ENCODE measurements around the gene SLC35E1. TPM values are rescaled to one million over a fixed set of nuclear protein-coding genes. Genes with fewer than 3 reads are reported as not detected.

SLC35E1 gene
- polyA plus RNA-seq, 1 experiment, result 55.6 TPM

DNA sequence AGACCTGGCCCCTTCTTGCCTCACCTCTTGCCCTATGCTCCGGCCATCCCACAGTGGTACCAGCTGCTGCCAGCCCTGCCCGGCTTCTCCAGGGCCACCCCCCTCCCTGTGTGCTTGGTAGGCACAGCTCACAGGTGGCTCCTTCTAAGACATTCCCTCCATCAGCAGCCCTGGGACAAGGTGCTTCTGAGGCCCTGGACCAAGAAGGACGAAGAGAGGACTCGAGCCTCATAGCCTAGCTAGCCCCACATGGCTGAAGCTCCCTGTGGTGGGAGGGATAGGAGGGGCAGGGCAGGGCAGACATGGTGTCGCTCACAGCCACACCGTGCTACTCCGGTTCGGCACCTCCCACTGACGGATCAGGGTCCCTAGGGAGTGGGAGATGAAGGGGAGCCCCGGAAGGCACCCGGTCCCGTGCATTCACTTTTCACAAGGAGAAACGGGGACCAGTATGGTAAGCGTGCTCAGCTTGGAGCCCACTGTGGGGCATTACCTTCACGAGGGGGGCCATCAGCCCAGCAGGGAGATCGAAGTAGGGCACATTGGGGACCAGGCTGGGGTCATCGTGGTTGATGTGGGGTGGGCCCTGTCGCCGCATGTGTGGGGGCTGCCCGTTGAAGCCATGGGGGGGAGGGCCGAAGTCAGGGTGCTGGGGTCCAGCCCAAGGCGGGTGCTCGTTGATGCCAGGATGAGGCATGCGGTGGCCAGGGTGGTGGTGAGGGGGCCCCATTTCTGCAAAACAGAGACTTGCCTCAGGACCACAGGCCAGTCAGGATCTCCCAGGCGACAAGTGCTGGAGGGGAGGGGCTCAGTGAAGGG is 49.4 kb downstream of the SLC35E1 start:
- ChIA-PET CTCF (no interaction called here), POLR2A (no interaction called here)
- Histone ChIP-seq H3K36me3 (ENCODE audit: control insufficient read depth, insufficient read depth, low read length) (peaks cover 69% of the 10 kb centered on the region), H3K4me3 (ENCODE audit: low read depth, low read length) (no peak overlapping the region), H3K27me3 (ENCODE audit: control insufficient read depth, insufficient read depth, low read length) (no peaks in the 10 kb centered on the region)
- TF ChIP-seq CTCF (IDR thresholded peaks at IDR 0.05; ENCODE audit: insufficient read depth, low read depth, low read length), result no peak
- DNase-seq (ENCODE audit: low read depth), result no peak

GRCh38 chr19:16521715-16522289 is 50.4 kb downstream of the SLC35E1 start:
- Histone ChIP-seq H3K36me3 (ENCODE audit: control insufficient read depth, insufficient read depth, low read length) (peaks cover 68% of the 10 kb centered on the region), H3K4me3 (ENCODE audit: low read depth, low read length) (no peak overlapping the region), H3K27me3 (ENCODE audit: control insufficient read depth, insufficient read depth, low read length) (no peaks in the 10 kb centered on the region)
- TF ChIP-seq CTCF (IDR thresholded peaks at IDR 0.05; ENCODE audit: insufficient read depth, low read depth, low read length), result no peak
- DNase-seq (ENCODE audit: low read depth), result no peak
- ChIA-PET CTCF (no interaction called here), POLR2A (no interaction called here)

- Histone ChIP-seq H3K36me3 (ENCODE audit: control insufficient read depth, insufficient read depth, low read length) (peaks cover 69% of the 10 kb centered on the region), H3K27me3 (ENCODE audit: control insufficient read depth, insufficient read depth, low read length) (no peaks in the 10 kb centered on the region), H3K4me3 (ENCODE audit: low read depth, low read length) (no peak overlapping the region)
- CTCF ChIA-PET, result no interaction called here
- POLR2A ChIA-PET, result no interaction called here
- no peak for TF ChIP-seq CTCF (IDR thresholded peaks at IDR 0.05; ENCODE audit: insufficient read depth, low read depth, low read length)
- DNase-seq (ENCODE audit: low read depth), result no peak
These were observed 51.1 kb downstream of the SLC35E1 start for GRCh38 chr19:16520986-16521624.

- no peak overlapping the region for H3K4me3 ChIP-seq (ENCODE audit: low read depth, low read length)
- DNase-seq (ENCODE audit: low read depth), result no peak
These were observed 51.9 kb downstream of the SLC35E1 start for GRCh38 chr19:16520074-16520973.

More at GRCh38 chr19:16520074-16520973, 51.9 kb downstream of the SLC35E1 start:
- peaks cover 61% of the 10 kb centered on the region for H3K36me3 ChIP-seq (ENCODE audit: control insufficient read depth, insufficient read depth, low read length)
- ChIA-PET POLR2A (no interaction called here), CTCF (no interaction called here)
- no peaks in the 10 kb centered on the region for H3K27me3 ChIP-seq (ENCODE audit: control insufficient read depth, insufficient read depth, low read length)
- no peak for TF ChIP-seq CTCF (IDR thresholded peaks at IDR 0.05; ENCODE audit: insufficient read depth, low read depth, low read length)

Data from BJ (cell line).